ENCODE measurements around the gene BCDIN3D.

DNA sequence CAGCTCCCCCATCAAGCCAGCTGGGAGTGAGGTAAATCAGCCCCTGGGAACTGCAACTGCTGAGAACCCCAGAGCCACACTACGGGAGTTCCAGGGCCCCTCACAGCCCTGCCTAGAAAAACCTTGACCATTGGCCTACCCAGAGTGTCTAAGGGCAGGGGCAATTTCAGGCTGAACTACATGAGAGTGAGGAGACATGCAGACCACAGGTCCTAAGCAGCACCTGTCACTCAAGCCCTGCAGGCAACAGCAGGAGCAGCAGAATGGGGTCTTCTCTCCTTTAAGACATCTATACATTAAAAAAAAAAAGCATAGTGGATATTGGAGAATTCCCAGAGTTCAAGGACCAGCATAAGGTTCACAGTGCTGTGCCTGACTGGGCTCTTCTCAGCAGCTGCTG lies 19.6 kb downstream of the BCDIN3D start:
- TF ChIP-seq POLR2A (IDR thresholded peaks at IDR 0.05), result no peak
- TF ChIP-seq, protein P1, sequence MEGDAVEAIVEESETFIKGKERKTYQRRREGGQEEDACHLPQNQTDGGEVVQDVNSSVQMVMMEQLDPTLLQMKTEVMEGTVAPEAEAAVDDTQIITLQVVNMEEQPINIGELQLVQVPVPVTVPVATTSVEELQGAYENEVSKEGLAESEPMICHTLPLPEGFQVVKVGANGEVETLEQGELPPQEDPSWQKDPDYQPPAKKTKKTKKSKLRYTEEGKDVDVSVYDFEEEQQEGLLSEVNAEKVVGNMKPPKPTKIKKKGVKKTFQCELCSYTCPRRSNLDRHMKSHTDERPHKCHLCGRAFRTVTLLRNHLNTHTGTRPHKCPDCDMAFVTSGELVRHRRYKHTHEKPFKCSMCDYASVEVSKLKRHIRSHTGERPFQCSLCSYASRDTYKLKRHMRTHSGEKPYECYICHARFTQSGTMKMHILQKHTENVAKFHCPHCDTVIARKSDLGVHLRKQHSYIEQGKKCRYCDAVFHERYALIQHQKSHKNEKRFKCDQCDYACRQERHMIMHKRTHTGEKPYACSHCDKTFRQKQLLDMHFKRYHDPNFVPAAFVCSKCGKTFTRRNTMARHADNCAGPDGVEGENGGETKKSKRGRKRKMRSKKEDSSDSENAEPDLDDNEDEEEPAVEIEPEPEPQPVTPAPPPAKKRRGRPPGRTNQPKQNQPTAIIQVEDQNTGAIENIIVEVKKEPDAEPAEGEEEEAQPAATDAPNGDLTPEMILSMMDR (IDR thresholded peaks at IDR 0.05), result no peak

Data from heart left ventricle (tissue), 13 donors.